T-helper 17 cell (primary cell): ENCODE measurements around the gene THSD4. TPM values are rescaled to one million over a fixed set of nuclear protein-coding genes. Genes with fewer than 3 reads are reported as not detected.

Source experiments
- ATAC-seq: fragments of 150-1000 bp; cut with Tn5 transposase; 2 replicates; pipeline ENCODE4 v1.10.0; 2021; ENCODE audit warnings: mild to moderate bottlenecking, moderate library complexity
- DNase-seq, 3 donors: peaks; one replicate each; pipeline versions ENCODE4 v3.0.0 to v3.0.0-alpha.2; 2020 to 2021
- H3K9me3 ChIP-seq: one replicate; pipeline ENCODE4 v1.7.0; 2013; ENCODE audit warnings: low read length, mild to moderate bottlenecking; ENCODE audit not compliant: control insufficient read depth, poor library complexity, severe bottlenecking
- H3K27ac Mint-ChIP-seq: one replicate; pipeline ENCODE4 v1.8.0; 2022; ENCODE audit warnings: mild to moderate bottlenecking, moderate library complexity, mixed read lengths
- H3K27me3 Mint-ChIP-seq: one replicate; pipeline ENCODE4 v1.8.0; 2022; ENCODE audit warnings: mixed read lengths
- H3K36me3 Mint-ChIP-seq: one replicate; pipeline ENCODE4 v1.8.0; 2022; ENCODE audit warnings: low read depth, mixed read lengths
- H3K4me1 Mint-ChIP-seq: one replicate; pipeline ENCODE4 v1.8.0; 2022; ENCODE audit warnings: mild to moderate bottlenecking, mixed read lengths
- H3K4me3 Mint-ChIP-seq: one replicate; pipeline ENCODE4 v1.8.0; 2022; ENCODE audit warnings: mild to moderate bottlenecking, moderate library complexity, mixed read lengths
- total RNA-seq, 4 donors: library from RNA in 2 of 4; stranded (reverse) in 2 of 4; gene quantifications; one replicate each; pipeline ENCODE4 v1.2.3 and lab custom pipeline; 2022 to 2026

The THSD4 gene
- total RNA-seq, 2 donors from 2014 or later = not detected

- Mint-ChIP-seq H3K4me3 (no peak overlapping the region), H3K27me3 (peaks cover 22% of the 10 kb centered on the region), H3K36me3 (no peaks in the 10 kb centered on the region), H3K4me1 (no peaks in the 10 kb centered on the region), H3K27ac (no peak overlapping the region)
- H3K9me3 ChIP-seq = no peaks in the 10 kb centered on the region
- no peak for DNase-seq
- ATAC-seq = no peak
Observed at GRCh38 chr15:71596672-71597071, 481.4 kb downstream of the THSD4 start.

- Mint-ChIP-seq H3K36me3 (no peaks in the 10 kb centered on the region), H3K4me1 (no peaks in the 10 kb centered on the region), H3K27me3 (peaks cover 18% of the 10 kb centered on the region), H3K27ac (no peak overlapping the region), H3K4me3 (no peak overlapping the region)
- DNase-seq (no peak), ATAC-seq (no peak)
- no peaks in the 10 kb centered on the region for H3K9me3 ChIP-seq
Observed at GRCh38 chr15:71597126-71597525, 481.9 kb downstream of the THSD4 start.

DNA sequence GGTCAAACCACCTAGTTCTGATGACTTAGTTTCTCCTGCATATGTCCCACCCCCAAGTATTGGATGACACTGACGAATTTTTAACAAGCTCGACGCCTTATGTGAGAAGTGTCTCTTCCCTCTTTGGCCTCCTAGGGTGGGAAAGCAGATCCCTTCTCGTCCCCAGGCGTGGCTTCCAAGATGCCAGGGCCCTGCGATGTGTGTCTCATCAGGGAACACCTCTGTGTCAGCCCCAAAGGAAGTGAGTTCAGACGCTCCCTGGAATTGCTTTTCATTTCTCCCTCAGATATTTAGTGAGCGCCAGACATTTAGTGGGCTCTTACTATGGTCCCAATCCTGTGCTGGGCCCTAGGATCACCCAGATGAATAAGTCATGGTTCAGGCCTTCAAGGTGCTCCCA lies 482.4 kb downstream of the THSD4 start:
- Mint-ChIP-seq H3K4me1 (no peaks in the 10 kb centered on the region), H3K36me3 (no peaks in the 10 kb centered on the region), H3K27ac (no peak overlapping the region), H3K27me3 (peaks cover 15% of the 10 kb centered on the region), H3K4me3 (no peak overlapping the region)
- DNase-seq (no peak), ATAC-seq (no peak)
- no peaks in the 10 kb centered on the region for H3K9me3 ChIP-seq

GRCh38 chr15:71598741-71599140 lies 483.5 kb downstream of the THSD4 start:
- no peak for DNase-seq
- Mint-ChIP-seq H3K36me3 (no peaks in the 10 kb centered on the region), H3K4me3 (no peak overlapping the region), H3K27ac (no peak overlapping the region), H3K27me3 (peaks cover 15% of the 10 kb centered on the region), H3K4me1 (no peaks in the 10 kb centered on the region)
- H3K9me3 ChIP-seq = no peaks in the 10 kb centered on the region
- no peak for ATAC-seq

DNA sequence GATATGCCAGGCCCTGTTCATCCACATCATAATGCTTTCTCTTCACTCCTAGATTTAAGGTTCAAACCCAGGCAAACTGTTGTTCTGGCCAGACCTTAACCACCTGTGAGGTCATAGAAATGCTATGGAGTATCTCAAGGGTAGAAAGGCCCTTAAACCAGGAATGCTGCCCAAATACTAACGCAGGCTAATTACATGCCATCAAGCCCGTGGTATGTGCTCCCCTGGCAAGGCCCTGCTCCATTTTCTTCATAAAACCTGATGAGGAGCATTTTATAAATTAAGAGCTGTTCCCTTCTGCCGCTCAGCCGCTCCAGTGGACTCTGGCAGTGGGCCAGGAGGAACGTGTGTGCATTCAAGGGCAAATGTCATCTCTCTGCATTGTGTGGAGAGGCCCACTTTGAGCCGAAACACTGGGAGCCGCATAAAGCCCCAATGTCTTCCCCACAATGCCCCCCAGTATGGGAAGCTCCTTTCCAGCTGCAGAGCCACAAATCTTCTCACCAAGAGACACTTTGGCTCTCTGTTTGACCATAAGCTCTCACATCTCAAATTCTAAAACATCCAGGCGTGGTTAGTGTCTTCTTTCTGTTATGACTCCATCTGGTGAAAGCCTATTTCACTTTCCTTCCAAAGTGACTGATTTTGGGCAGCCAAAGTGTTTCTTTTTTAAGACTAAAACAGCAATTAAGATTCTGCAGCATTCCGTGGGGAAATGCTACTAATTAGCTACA lies 484.3 kb downstream of the THSD4 start:
- H3K27me3 Mint-ChIP-seq = peaks cover 15% of the 10 kb centered on the region
- H3K9me3 ChIP-seq = no peaks in the 10 kb centered on the region
- no peaks in the 10 kb centered on the region for H3K4me1 Mint-ChIP-seq
- H3K36me3 Mint-ChIP-seq = no peaks in the 10 kb centered on the region
- H3K27ac Mint-ChIP-seq = no peak overlapping the region
- H3K4me3 Mint-ChIP-seq = no peak overlapping the region
- DNase-seq = no peak
- ATAC-seq = no peak

DNA sequence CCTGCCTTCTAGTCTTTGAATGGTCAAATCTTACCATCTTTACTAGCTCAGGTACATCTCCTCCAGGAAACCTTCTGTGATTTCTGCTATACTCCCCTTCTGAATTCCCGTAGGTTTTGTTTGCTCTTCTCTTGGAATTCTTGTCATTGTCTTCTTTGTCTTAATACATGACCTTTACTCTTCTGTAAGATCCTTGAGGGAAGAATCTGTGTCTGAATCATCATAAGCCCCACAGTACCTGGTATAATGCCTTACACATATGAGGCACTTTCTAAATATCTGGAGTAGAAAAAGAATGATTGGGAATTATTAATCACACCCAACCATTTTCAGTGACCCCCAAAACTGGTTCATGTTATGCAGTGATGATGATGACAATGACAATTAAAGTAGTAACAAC lies 485.0 kb downstream of the THSD4 start:
- Mint-ChIP-seq H3K27ac (no peak overlapping the region), H3K4me3 (no peak overlapping the region), H3K27me3 (peaks cover 15% of the 10 kb centered on the region), H3K4me1 (no peaks in the 10 kb centered on the region), H3K36me3 (no peaks in the 10 kb centered on the region)
- no peaks in the 10 kb centered on the region for H3K9me3 ChIP-seq
- DNase-seq (no peak), ATAC-seq (no peak)

GRCh38 chr15:71601038-71601834 lies 486.0 kb downstream of the THSD4 start:
- DNase-seq (no peak), ATAC-seq (no peak)
- no peaks in the 10 kb centered on the region for H3K4me1 Mint-ChIP-seq
- no peaks in the 10 kb centered on the region for H3K36me3 Mint-ChIP-seq
- H3K27me3 Mint-ChIP-seq = peaks cover 15% of the 10 kb centered on the region
- no peak overlapping the region for H3K27ac Mint-ChIP-seq
- no peaks in the 10 kb centered on the region for H3K9me3 ChIP-seq
- no peak overlapping the region for H3K4me3 Mint-ChIP-seq

GRCh38 chr15:71603379-71603778 lies 488.1 kb downstream of the THSD4 start:
- no peak overlapping the region for H3K4me3 Mint-ChIP-seq

GRCh38 chr15:71607383-71607782 lies 492.1 kb downstream of the THSD4 start:
- H3K27ac Mint-ChIP-seq = no peak overlapping the region
- ATAC-seq (no peak), DNase-seq (no peak)
- no peaks in the 10 kb centered on the region for H3K9me3 ChIP-seq
- no peaks in the 10 kb centered on the region for H3K4me1 Mint-ChIP-seq
- H3K4me3 Mint-ChIP-seq = no peak overlapping the region
- H3K27me3 Mint-ChIP-seq = peaks cover 27% of the 10 kb centered on the region
- H3K36me3 Mint-ChIP-seq = no peaks in the 10 kb centered on the region

More at GRCh38 chr15:71603379-71603778, 488.1 kb downstream of the THSD4 start:
- no peak for DNase-seq
- Mint-ChIP-seq H3K36me3 (no peaks in the 10 kb centered on the region), H3K27ac (no peak overlapping the region), H3K4me1 (no peaks in the 10 kb centered on the region), H3K27me3 (peaks cover 18% of the 10 kb centered on the region)
- H3K9me3 ChIP-seq = no peaks in the 10 kb centered on the region
- no peak for ATAC-seq

DNA sequence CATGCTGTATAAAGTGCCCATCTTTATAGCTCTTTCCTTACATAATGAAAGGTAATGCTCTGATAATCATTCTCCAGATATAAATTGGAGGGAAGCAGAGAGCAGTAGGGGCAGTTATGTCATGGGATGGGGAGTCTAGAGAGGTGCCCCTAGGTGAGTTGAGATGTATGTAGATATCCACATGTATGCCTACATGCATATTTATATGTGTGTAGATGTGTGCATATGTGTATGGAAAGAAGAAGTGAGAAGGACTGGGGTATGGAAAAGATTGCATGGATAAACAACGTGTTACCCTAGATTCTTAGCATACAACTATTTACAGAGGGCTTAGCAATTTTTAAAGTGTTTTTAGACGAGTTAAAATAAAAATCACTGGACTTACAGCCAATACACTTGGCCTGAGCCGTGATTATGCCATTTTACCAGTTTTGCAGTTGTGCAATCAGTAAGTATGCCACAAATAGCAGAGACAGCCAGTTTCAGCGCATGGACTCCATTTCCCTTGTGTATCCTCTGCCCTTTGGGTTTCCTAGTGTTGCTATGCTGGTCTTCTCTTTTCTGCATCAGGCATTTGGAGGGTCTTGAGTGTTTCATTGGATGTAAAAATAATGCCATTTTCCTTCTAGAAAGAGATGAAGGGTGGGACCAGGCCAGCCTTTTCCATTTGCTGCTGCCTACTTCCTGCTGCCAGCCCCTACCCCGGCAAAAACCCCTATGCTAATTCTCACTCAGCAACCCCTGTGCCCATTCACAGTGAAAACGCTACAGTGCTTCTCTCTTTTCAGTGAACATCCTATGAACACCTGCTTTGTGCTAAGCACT lies 495.7 kb downstream of the THSD4 start:
- no peak for ATAC-seq
- no peaks in the 10 kb centered on the region for H3K36me3 Mint-ChIP-seq
- no peak overlapping the region for H3K4me3 Mint-ChIP-seq
- H3K9me3 ChIP-seq = no peaks in the 10 kb centered on the region
- no peak for DNase-seq
- H3K27ac Mint-ChIP-seq = no peak overlapping the region
- H3K27me3 Mint-ChIP-seq = peaks cover 57% of the 10 kb centered on the region
- no peaks in the 10 kb centered on the region for H3K4me1 Mint-ChIP-seq

DNA sequence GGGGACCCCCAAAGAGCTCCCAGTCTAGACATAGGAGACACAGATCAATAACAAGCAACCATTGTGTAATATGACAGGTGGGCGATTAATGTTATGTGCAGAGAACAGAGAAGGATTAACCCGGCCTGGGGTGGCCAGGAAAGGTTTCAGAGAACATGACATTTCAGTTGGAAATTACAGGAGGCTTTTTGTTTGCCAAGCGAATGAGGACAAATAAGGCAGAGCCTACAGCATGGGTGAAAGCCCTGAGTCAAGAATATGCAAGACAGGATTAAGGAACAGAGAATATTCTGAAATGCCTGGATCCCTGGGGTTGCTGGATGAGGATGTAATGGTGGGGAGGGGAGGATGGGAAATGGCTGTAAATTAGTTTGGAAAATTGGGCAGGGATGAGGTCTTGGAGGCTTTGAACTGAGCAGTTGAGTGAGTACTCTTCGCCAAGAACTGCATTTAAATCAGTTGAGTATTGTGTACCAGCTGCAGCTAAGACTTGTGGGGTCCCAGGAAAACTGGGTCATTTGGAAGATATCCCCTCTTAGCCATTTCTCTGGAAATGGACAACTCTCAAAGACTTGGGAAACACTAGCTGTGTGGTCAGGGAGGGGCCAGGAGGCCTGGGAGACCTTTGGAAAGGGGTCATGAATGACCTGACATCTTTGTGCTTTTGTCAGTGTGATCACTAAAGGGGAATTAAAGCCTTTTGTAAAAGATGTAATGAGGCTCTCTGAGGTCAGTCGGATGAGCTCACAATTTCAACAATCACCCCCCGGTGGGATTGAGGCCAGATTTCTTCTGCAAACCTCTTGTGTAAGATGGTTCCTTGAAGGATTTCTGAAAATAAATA lies 496.5 kb downstream of the THSD4 start:
- Mint-ChIP-seq H3K36me3 (no peaks in the 10 kb centered on the region), H3K27me3 (peaks cover 63% of the 10 kb centered on the region), H3K27ac (no peak overlapping the region), H3K4me3 (no peak overlapping the region), H3K4me1 (no peaks in the 10 kb centered on the region)
- no peaks in the 10 kb centered on the region for H3K9me3 ChIP-seq
- DNase-seq = no peak
- ATAC-seq = no peak

GRCh38 chr15:71612397-71612722 lies 497.1 kb downstream of the THSD4 start:
- ATAC-seq (no peak), DNase-seq (no peak)
- no peaks in the 10 kb centered on the region for H3K9me3 ChIP-seq
- no peak overlapping the region for H3K27ac Mint-ChIP-seq
- H3K27me3 Mint-ChIP-seq = peaks cover 57% of the 10 kb centered on the region
- H3K4me3 Mint-ChIP-seq = no peak overlapping the region
- H3K4me1 Mint-ChIP-seq = no peaks in the 10 kb centered on the region
- no peaks in the 10 kb centered on the region for H3K36me3 Mint-ChIP-seq

GRCh38 chr15:71612869-71613268 lies 497.6 kb downstream of the THSD4 start:
- no peaks in the 10 kb centered on the region for H3K36me3 Mint-ChIP-seq
- H3K27ac Mint-ChIP-seq = no peak overlapping the region
- no peak overlapping the region for H3K4me3 Mint-ChIP-seq
- DNase-seq (no peak), ATAC-seq (no peak)
- H3K9me3 ChIP-seq = no peaks in the 10 kb centered on the region
- peaks cover 53% of the 10 kb centered on the region for H3K27me3 Mint-ChIP-seq
- no peaks in the 10 kb centered on the region for H3K4me1 Mint-ChIP-seq
